Ovary (tissue), 3 donors: Measurements from ENCODE around the gene ZDHHC1.

Experiments used
- EP300 ChIP-seq: sonication (generic); formaldehyde crosslinking; IDR thresholded peaks from one replicate; pipeline ENCODE4 v1.6.1; 2017; ENCODE audit warnings: antibody characterized with exemption
- TF ChIP-seq, protein P1 (sequence below), 3 donors: fragments of 450-650 bp in 2 of 3; fragments of 200-600 bp in 1 of 3; IDR thresholded peaks; one replicate each; pipeline versions ENCODE4 v1.5.1 to v1.8.0; 2016 to 2022; ENCODE audit warnings: antibody characterized with exemption in 3 of 3, mild to moderate bottlenecking in 1 of 3
- donor health status: DM: no; HTN: no; CAD: no.

DNA sequence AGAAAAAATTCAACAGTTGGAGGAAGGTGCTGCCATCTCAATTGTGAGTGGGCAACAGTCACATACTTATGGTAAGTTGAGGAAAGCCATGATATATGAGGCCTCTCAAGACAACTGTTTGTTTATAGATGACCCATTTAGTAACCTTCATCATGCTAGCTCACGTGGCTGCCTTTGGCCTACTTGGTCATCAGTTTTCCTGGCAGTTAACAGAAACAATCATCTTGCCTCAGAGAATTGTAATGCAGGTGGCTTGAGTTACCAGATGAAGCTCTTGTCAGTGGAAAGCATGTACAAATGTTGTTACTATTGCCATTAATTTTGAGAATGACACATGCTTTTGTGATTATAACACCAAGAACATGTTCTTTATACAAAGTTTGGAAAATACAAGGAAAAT, 37.6 kb downstream of the ZDHHC1 start:
- TF ChIP-seq, protein P1, sequence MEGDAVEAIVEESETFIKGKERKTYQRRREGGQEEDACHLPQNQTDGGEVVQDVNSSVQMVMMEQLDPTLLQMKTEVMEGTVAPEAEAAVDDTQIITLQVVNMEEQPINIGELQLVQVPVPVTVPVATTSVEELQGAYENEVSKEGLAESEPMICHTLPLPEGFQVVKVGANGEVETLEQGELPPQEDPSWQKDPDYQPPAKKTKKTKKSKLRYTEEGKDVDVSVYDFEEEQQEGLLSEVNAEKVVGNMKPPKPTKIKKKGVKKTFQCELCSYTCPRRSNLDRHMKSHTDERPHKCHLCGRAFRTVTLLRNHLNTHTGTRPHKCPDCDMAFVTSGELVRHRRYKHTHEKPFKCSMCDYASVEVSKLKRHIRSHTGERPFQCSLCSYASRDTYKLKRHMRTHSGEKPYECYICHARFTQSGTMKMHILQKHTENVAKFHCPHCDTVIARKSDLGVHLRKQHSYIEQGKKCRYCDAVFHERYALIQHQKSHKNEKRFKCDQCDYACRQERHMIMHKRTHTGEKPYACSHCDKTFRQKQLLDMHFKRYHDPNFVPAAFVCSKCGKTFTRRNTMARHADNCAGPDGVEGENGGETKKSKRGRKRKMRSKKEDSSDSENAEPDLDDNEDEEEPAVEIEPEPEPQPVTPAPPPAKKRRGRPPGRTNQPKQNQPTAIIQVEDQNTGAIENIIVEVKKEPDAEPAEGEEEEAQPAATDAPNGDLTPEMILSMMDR (IDR thresholded peaks at IDR 0.05): no peak
- TF ChIP-seq EP300: no peak
